Measurements from ENCODE around the gene FBXO41. TPM values are rescaled to one million over a fixed set of nuclear protein-coding genes. Genes with fewer than 3 reads are reported as not detected.

FBXO41 gene
- total RNA-seq, 1 donor from 2014 or later, result 8.5 TPM

DNA sequence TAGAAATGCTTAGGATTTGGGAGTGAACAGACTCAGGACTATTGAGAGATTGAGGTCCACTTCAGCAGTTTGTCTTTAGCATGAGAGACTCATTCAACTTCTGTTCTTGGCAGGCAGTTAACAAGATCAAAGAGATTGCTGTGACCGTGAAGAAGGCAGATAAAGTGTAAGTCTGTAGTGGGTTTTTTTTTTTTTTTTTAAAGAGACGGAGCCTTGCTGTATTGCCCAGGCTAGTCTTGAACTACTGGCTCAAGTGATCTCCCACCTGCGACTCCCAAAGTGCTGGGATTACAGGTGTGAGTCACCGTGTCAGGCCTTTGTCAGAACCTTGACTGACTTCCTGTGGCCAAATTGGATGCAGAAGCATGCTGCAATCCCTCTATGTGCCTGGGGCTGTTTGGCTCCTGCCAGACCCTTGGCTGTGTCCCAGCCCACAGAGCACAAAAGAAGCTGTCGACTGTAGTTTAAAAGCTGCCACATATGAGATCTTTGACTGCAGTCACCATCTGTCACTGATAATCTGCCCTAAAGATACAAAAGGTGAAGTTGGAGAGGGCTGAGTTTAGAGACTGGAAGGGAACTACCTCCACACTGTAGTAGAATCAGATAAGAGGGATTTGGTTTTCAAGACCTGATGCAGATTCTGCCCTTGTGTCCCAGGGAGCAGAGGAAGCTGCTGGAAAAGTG is 40.3 kb downstream of the FBXO41 start:
- no peak for DNase-seq (ENCODE audit: low spot score)

DNA sequence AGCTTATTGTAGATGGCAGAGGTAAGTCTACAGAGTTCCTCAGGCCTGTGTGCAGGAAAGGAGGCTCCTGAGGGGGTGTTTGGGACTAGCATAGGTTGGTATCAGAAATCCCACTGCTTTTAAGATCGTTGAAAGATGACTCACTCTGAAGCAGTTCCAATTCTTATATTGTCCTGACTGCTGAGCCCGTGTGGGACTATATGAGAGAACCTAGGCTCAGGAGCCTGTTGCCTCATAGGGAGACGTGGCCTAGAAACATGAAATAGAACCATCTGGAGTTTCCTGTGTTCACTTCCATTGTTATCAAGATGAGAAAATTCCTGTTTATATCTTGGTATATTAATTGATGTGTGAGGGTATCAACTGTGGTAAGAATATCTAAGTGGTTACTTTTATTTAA is 44.5 kb downstream of the FBXO41 start:
- no peak for DNase-seq (ENCODE audit: low spot score)

DNA sequence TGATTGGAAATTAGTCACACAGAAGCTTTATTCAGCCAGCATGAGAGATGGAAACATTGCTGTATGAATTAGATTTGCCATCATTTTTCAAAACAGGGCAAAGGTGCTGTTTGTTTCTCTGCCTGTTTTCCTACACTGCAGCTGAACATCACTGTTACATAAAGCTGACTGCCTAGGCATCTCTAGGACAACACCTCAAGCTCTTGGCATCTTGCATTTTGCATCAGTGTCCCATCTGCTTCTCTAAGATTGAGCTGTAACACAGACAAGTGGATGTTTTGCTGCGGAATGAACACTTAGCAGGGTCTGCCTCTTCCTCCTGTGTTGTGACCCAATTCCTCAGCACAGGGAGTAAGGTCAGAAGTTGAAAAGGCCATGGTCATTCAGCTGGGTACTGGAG is 45.3 kb downstream of the FBXO41 start:
- DNase-seq (ENCODE audit: low spot score), result no peak

DNA sequence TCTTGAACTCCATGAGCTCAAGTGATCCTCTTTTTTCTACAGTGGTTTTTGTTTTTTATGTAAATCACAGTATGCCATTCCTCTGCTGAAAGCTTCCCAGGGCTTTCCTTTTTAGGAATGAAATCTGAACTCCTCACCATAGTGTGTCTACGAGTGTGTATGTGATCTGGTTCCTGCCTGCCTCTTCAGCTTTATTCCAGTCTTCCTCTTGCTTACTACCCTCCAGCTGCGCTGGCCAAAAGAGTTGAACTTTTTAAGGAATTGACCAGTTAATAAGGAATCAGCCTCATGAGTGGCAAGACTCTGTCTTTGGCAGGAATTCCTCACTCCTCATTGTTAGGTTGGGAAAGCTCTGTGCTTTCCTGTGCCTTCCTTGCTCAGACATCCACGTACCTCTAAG is 46.1 kb downstream of the FBXO41 start:
- DNase-seq (ENCODE audit: low spot score), result no peak

DNA sequence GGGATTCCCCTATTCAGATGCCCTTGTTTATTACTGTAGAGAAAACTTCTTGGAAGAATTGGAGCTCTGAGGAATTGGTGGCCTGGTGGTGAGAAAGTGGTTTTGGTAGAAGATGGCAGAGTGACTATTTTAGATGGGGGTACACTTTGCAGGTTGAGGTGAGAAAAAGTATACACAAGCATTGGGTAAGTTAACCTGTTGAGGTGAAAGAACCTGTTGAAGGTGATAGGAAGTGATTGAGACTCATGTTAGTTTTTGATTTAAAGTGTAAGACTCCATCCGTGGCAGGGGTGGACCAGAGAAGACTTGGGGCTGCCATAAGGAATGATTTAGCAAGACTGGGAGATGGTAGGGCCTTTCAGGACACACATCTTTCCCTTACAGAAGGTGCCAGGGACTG is 47.1 kb downstream of the FBXO41 start:
- DNase-seq (ENCODE audit: low spot score), result no peak

DNA sequence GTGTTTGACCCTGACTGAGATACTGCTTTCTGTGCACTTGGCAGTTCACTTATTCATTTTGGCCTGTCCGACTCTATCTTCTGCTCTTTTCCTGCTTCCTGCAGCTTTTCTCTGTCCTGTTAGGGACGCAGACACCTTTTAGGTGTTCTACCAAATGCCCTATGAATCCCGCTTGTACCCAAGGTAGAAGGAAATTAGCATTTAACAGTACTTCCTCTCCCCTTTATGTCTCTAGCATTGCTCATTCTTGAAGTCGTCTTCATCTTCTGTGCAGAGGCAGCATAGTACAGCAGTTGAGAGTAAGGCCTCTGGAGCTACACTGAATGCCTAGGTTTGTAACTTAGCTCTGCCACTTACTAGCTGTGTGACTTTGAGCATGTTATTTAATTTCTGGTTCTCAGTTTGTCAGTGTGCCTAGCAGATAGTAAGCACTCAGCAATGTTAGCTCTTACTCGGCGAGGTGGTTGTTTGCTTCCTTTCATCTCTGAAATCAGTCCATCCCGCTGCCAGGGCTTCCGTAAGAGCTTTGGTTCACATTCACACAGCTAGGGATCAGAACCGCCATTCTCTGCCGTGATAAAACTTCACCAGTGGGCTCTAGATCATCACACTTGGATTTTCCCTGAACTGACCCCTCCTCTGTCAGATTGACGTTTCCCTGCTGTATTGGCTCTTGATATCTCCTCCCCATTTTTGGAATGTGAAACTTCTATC is 48.8 kb downstream of the FBXO41 start:
- DNase-seq (ENCODE audit: low spot score), result no peak

DNA sequence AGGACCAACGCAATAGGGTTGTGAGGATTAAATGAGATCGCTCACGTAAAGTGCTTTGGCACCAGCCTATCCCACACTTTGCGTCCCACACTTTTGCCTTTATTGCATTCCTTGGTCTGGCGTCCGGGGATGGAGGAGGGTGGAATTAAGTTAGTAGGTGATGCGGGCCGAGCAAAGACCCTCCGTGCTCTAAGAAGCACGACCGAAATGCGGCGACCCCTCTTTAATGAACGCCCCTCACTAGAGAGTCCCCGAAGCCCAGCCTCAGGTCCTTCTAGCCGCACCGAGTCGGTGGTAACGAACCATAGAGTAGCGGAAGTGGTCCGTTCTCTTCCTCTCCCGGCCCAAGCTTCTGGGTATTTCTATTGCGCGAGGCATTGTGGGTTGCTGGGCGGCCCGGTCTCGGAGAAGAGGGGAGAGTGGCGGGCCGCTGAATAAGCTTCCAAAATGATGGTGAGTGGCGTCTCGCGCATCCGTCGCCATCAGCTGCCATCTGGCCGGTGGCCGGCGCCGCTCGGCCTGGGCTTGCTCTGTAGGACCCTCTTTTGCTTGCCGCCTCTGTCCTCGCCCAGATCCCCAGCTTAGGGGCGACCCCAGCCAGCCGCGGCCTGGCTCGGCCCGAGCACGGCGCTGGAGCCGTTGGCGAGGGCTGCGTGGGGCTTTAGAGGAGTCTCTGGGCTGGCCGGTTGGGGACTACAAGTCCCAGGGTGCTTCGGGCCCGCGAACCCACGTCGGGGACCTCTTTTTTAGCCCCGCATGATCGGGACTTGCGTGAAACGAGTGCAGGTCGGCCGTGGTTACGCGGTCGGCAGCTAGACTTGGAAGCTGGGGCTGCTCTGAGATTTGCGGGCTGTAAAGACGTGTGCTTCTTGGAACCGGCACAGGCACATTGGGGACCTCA is 50.1 kb downstream of the FBXO41 start, which contains the start of gene CCT7:
TSS of gene CCT7 (plus strand) at position 377 of the 901 bp plus-strand sequence. CDS start at position 448, 71 bp downstream.
- DNase-seq (ENCODE audit: low spot score), result peak; percentile 92

DNA sequence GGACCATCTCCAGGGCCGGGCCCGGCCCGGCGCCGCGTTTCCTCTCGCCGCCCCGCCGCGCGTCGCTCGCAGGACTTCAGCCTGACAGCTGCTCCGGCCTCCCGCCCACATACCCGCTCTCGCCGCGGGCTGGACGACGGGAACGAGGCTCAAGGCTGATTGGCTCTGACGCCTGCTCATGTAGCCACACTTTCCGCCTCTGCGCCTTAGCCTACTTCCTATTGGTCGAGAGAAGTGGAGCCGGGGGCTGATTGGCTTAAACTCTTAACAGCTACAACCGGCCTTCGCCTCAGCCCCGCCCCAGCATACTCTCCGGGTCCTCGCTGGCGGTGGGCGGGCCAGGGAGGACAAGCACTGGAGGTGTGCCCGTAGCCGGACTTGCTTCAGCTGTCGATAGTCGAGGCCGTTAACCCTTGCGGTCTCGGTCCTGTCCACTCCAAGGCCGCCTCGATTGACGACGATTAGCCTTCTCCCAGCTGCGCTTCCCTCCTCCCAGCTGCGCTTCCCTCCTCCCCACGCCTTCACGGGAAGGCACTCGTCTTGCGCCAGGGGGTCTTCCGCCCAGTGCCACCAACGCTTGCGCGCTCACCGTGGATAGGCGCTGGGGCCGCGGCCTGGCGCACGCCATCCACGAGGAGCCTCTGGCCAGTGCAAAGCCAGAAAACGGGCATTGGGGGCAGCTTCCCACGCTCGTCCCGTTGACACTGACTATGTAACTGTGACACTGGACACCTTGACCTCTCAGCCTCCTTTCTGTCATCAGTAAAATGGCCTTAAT is 50.9 kb downstream of the FBXO41 start, which contains the start of gene PRADC1:
TSS of gene PRADC1 (minus strand) at position 86 of the 778 bp plus-strand sequence. CDS start at position 7, 79 bp downstream.
- DNase-seq (ENCODE audit: low spot score), result peak; percentile 100

DNA sequence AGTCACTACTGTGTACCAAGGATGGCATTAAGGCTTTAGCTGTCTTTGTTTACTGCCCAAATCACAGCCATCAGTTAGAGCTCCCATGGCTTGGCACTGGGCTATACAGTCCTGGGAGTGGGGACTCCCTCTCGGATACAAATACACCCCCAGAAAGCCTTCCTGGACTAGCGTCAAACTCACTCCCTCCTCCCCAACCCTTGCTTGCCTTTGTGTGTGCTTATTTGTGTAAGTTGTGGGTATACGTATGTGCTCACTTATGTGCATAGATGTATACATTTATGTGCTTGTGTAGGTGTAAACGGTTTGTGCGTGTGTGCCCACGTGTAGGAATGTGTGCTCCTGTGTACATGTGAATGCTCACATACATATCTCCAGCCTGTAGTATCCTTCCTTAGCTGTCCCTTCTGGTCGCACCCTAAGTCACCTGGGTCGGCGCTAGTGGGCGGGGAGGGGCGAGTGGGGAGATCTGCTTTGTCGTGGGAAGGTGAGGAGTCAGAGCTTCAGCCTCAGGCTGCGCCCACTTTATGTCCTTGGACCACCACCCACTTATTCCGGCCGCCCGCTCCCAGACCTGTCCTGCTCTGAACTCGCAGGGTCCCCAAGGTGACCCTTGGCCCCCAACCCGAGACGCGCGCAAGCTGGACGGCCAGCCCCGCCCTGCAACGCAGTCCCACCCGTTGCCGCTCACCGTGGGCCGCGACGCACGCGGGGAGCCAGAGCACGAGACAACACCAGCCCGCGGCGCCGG is 51.7 kb downstream of the FBXO41 start:
- DNase-seq (ENCODE audit: low spot score), result no peak

DNA sequence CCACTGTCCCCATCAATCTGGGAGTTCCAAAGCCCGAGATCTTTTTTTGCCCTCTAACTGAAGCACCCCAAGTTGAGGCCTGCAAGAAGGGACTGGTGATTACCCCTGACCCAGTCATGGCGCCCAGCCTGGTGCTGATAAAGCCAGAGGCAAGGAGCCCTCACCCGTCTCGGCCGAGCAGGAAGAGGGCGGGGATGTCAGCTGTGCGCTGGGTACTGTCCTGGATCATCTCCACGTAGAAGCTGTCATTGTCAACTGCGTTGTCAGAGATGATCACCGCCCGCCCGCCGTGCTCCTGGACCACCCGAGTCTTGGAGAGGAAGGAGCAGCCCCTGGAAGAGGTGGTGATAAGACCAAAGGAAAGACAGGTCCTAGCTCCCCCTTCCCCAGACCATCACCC is 55.6 kb downstream of the FBXO41 start:
- no peak for DNase-seq (ENCODE audit: low spot score)

DNA sequence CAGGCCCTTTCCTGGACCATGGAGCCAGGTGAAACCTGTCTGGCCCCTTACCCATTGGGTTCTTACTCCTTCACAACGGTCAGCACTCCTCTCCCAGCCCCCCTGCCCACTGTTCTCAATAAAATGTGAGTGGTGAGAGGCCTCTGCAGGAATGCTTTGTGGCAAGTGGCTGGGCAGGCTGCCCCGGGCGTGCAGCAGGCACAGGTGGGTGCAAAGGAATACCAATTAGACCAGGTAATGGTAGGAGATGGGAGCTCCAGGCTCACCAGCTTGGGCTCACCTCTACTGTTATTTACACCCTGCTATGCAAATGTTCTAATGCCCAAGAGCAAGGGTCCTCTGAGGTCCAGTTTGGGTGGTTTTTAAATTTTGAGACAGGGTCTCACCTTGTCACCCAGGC is 57.2 kb downstream of the FBXO41 start:
- DNase-seq (ENCODE audit: low spot score), result no peak

DNA sequence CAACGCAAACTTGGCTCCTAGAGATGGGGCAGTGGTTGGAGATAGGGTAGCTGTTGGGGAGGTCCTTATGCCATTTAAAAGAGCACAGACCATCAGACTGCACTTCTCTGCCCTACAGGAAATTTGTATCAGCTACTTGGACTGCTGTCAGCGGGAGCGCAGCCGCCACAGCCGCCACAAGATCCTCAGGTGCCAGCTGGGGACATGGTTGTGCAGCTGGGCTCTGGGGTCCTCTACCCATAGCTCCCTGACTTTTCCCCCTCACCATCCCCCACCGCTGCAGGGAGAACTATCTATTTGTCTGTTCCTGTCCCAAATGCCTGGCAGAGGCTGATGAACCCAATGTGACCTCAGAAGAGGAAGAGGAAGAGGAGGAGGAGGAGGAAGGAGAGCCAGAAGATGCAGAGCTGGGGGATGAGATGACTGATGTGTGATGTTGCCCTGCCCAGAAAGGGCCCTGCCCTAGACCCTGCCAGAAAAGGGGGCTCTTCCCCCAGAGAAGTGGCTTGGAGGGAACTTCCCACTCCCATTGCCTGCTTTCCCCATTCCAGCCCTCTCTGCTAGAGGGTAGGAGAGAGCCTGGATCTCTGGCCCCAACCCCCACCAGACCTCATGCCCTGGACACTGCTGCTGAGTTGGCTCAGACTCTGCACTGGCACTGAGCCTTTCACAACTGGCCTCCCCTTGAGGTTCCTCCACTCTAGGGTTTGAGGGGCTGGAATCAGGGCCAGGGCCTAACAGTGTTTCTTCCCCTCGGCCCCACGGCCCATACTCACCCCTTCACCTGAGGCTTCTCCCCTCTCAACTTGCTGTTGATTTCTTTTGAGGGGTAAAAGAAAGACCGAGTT is 58.5 kb downstream of the FBXO41 start:
- DNase-seq (ENCODE audit: low spot score), result no peak

DNA sequence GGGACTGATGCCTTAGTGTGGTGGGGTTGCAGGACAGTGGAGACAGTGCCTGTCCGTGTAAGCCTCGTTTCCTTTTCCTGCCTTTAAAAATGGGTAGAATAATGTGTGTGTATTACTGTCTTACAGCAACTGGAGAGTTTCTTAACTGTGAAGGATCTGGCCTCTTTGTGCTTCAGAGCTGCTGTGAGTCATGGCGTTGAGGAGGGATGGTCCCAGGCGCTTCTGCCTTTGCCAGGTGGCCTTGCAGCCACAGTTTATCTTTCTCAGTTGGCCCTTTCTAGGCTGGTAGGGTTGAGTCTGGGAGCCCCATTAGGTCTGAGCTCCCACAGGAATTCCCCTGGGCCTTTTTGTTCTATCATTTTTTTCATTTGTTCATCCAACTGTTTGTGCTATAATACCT is 60.5 kb downstream of the FBXO41 start:
- no peak for DNase-seq (ENCODE audit: low spot score)

DNA sequence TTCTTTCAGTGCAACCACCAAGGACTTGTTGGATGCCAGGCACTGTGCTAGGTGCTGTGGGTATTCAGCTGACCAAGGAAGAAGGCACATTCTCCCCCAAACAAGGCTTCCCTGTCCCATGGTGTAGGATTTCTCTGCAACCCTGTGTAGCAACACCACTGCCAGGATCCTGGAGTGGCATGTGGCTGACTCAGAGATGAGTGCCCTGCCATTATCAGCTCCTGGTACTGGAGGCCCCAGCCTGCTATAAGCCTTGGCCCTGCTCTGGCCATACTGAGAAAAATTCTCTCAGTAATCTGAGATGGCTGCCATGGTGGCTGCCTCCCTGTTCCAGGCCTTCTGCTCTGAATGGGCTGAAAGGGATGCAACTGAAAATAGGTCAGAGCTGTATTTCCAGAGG is 66.0 kb downstream of the FBXO41 start:
- DNase-seq (ENCODE audit: low spot score), result no peak

DNA sequence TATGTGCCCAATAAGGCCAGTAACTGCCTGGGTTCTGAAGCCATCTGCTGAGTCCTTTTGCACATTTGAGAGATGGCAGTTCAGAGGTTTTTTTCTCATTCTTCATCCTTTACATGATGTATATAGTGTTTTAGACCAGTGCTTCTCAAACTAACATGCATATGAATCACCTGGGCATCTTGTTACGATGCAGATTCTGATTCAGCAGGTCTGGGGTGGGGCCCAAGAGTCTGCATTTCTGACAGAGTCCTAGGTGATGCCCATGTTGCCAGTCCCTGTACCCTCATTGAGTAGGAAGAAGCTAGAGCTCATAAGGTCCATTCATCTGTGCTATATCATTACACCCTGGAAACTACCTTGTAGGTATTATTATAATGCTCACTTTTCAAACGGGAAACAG is 66.5 kb downstream of the FBXO41 start:
- DNase-seq (ENCODE audit: low spot score), result no peak

DNA sequence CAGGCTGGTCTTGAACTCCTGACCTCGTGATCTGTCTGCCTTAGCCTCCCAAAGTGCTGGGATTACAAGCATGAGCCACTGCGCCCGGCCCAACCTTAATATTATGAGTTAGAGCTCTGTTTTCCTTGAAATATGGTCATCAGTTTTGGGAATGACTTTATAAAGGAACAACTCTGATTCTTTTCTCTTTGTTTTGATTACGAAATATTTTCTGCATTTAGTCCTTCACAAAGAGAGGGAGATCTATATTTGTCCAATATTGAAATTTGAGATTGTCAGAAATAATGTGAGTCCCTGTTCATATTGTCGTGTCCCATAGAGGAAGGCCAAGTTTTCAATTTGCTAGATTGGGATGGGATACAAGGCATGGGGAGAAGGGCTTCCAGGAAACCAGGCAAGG is 67.1 kb downstream of the FBXO41 start:
- no peak for DNase-seq (ENCODE audit: low spot score)

DNA sequence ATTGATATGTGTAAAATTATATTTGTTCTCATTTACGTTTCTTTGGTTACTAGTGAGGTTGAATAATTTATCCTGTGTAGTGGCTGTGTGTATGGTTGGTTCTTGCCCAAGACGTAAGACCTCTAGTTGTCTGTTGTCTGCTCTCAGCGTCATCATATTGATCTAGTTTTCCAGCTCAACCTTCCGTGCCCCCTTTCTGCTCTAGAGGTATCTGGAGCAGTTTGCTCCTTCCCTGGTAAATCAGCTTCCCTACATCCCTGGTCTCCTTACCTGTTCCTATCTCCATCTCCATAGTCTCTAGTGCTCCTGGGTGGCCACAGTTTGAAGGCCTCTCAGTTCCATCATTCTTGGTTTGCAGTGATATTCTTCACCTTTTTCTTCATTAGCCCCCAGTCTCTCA is 69.0 kb downstream of the FBXO41 start:
- no peak for DNase-seq (ENCODE audit: low spot score)

DNA sequence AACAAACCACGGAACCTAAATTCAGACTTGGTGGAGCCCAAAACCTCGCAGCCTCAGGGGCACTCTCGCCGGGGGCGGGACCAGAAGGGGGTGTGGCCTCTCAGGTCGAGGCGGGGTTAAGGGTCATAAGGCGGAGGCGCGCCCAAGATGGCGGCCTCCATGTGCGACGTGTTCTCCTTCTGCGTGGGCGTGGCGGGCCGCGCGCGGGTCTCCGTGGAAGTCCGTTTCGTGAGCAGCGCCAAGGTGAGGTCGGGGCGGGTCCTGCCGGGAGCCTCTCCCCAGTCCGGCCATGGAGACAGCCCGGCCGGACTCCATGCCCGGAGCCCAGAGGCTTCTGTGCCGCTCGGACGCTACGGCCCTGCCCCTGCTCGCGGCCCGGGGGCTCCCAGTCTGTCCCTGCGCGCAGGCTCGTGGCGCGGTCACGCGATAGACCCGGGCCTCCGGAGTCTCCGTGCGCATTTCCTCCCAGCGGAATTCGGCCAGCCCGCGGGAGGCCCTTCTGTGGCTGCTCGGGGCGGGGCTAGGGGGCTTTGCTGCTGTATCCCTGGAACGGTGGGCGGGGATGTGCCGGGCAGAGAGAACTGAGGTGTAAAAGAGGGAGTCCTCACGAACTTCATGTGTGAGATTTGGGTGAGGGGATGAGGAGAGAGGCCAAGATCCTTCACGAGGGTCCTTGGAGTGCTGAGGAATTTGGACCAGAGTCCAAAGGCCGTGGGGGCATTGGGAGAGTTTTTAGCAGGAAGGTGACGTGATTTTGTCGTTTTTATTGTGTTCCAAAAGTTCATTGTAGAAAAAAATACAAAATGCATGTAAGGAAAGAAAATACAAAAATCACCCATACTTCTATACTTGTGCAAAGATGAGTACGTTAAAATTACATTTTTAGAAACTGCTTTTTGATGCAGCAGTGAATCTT is 69.9 kb downstream of the FBXO41 start, which contains the start of gene SMYD5:
TSS of gene SMYD5 (plus strand) at position 126 of the 916 bp plus-strand sequence. CDS start at position 148, 22 bp downstream.
- DNase-seq (ENCODE audit: low spot score), result peak; percentile 84

Measured in mucosa of gallbladder (tissue), 1 donor.